IPS-15b (cell line): Measurements from ENCODE around the gene TSC22D1.
"Not testable (repeated sequence)": the region's sequence is repeated elsewhere in the genome, so short reads cannot be mapped to it uniquely, and the experiment has no call there.

Experiments used
- H3K27me3 ChIP-seq: one replicate; pipeline ENCODE4 v1.6.1; 2013; ENCODE audit warnings: low read length; ENCODE audit not compliant: control insufficient read depth, insufficient read depth
- H3K36me3 ChIP-seq: one replicate; pipeline ENCODE4 v1.6.1; 2013; ENCODE audit warnings: low read length; ENCODE audit not compliant: control insufficient read depth, insufficient read depth
- H3K4me1 ChIP-seq: one replicate; pipeline ENCODE4 v1.6.1; 2013; ENCODE audit warnings: mild to moderate bottlenecking, low read length; ENCODE audit not compliant: control insufficient read depth, insufficient read depth
- H3K4me3 ChIP-seq: one replicate; pipeline ENCODE4 v1.5.1; 2013; ENCODE audit warnings: low read depth, low read length
- H3K9ac ChIP-seq: one replicate; pipeline ENCODE4 v1.6.1; 2013; ENCODE audit warnings: low read depth, mild to moderate bottlenecking, low read length
- H3K9me3 ChIP-seq: one replicate; pipeline ENCODE4 v1.6.1; 2013; ENCODE audit warnings: mild to moderate bottlenecking, low read length; ENCODE audit not compliant: control insufficient read depth, insufficient read depth

TSC22D1 gene

GRCh38 chr13:44575741-44576350 is at the start of gene TSC22D1:
Gene TSC22D1 (minus strand): TSS chr13:44576330. CDS start chr13:44576074, 256 bp downstream.
- H3K27me3 ChIP-seq = no peaks in the 10 kb centered on the region
- peak within 1 kb of the TSS; percentile 65 for H3K4me3 ChIP-seq

GRCh38 chr13:44622708-44623107 is 46.6 kb upstream of the TSC22D1 start:
- Histone ChIP-seq H3K27me3 (no peaks in the 10 kb centered on the region), H3K36me3 (no peaks in the 10 kb centered on the region), H3K9me3 (no peaks in the 10 kb centered on the region), H3K4me3 (no peak overlapping the region), H3K4me1 (no peaks in the 10 kb centered on the region), H3K9ac (no peak overlapping the region)

More at GRCh38 chr13:44575741-44576350, at the start of gene TSC22D1:
- Histone ChIP-seq H3K36me3 (peaks cover 10% of the 10 kb centered on the region), H3K4me1 (peaks cover 27% of the 10 kb centered on the region), H3K9ac (peak within 1 kb of the TSS; percentile 74), H3K9me3 (no peaks in the 10 kb centered on the region)

GRCh38 chr13:44622261-44622660 is 46.1 kb upstream of the TSC22D1 start:
- H3K27me3 ChIP-seq = no peaks in the 10 kb centered on the region
- no peaks in the 10 kb centered on the region for H3K9me3 ChIP-seq
- H3K36me3 ChIP-seq = no peaks in the 10 kb centered on the region
- H3K4me3 ChIP-seq = no peak overlapping the region
- H3K4me1 ChIP-seq = no peaks in the 10 kb centered on the region
- H3K9ac ChIP-seq = no peak overlapping the region

GRCh38 chr13:44620057-44620456 is 43.9 kb upstream of the TSC22D1 start:
- Histone ChIP-seq H3K9me3 (no peaks in the 10 kb centered on the region), H3K36me3 (no peaks in the 10 kb centered on the region), H3K4me1 (no peaks in the 10 kb centered on the region), H3K4me3 (no peak overlapping the region), H3K9ac (no peak overlapping the region), H3K27me3 (no peaks in the 10 kb centered on the region)

DNA sequence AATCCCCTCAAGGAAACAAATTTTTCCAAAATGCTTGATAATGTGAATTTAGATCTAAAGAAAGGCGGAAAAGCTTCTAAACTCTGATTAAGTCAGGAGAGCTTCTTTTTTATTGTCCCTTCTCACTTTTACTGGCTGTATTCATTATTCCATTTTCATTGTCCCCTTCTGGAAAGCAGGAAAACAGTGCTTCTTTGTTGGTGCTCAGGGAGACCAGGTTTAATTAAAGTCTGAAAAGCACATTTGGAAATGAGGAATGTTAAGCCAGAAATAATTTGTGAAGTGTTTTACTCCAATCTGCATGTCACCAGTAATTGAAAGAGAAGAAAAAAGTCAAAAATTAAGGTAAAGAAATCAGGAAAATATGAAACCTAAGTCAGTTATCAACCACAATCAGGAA is 43.5 kb upstream of the TSC22D1 start:
- H3K9ac ChIP-seq = no peak overlapping the region
- H3K4me3 ChIP-seq = no peak overlapping the region
- H3K36me3 ChIP-seq = no peaks in the 10 kb centered on the region

GRCh38 chr13:44618326-44618725 is 42.2 kb upstream of the TSC22D1 start:
- H3K36me3 ChIP-seq = no peaks in the 10 kb centered on the region
- no peaks in the 10 kb centered on the region for H3K27me3 ChIP-seq
- no peaks in the 10 kb centered on the region for H3K4me1 ChIP-seq
- no peak overlapping the region for H3K4me3 ChIP-seq
- H3K9ac ChIP-seq = no peak overlapping the region
- no peaks in the 10 kb centered on the region for H3K9me3 ChIP-seq

More for the DNA sequence above, 43.5 kb upstream of the TSC22D1 start:
- H3K4me1 ChIP-seq = no peaks in the 10 kb centered on the region
- H3K27me3 ChIP-seq = no peaks in the 10 kb centered on the region
- H3K9me3 ChIP-seq = no peaks in the 10 kb centered on the region

DNA sequence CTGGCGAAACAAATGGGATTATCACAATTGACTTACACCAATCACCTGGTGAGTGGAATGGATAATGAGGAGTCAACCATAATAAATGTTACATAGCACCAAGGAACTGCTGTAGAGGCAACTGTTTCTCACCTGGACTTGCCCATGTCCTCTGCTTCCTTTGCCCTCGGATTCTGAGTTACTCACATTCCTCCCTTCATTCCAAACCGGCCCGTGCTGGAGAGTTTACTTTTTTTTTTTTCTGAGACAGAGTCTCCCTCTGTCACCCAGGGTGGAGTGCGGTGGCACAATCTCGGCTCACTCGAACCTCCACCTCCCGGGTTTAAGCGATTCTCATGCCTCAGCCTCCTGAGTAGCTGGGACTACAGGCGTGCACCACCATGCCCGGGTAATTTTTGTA is 41.5 kb upstream of the TSC22D1 start:
- no peaks in the 10 kb centered on the region for H3K36me3 ChIP-seq

DNA sequence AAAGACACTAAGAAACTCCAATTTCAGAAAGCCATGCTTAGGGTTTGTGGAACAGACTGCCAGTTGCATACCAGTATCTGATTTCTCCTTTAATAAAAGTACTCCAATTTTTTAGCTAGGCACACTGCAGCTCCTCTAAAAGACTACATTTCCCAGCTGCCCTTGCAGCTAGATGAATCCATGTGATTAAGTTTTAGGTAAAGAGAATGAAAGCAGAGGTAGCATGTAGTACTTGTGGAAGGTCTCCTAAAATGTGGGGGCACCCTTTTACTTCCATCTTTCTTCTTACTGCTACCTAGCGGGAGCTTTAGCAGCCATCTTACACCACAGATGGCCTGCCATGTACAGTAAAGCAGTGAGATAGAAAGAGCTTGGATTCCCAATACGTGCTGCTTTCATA is 33.0 kb upstream of the TSC22D1 start:
- Histone ChIP-seq H3K9me3 (no peaks in the 10 kb centered on the region), H3K36me3 (no peaks in the 10 kb centered on the region), H3K9ac (no peak overlapping the region), H3K27me3 (no peaks in the 10 kb centered on the region), H3K4me1 (no peaks in the 10 kb centered on the region), H3K4me3 (no peak overlapping the region)

More for the DNA sequence above, 41.5 kb upstream of the TSC22D1 start:
- Histone ChIP-seq H3K27me3 (no peaks in the 10 kb centered on the region), H3K9ac (no peak overlapping the region), H3K9me3 (no peaks in the 10 kb centered on the region), H3K4me1 (no peaks in the 10 kb centered on the region), H3K4me3 (no peak overlapping the region)

- H3K36me3 ChIP-seq = no peaks in the 10 kb centered on the region
- H3K9me3 ChIP-seq = no peaks in the 10 kb centered on the region
- no peaks in the 10 kb centered on the region for H3K27me3 ChIP-seq
- no peak overlapping the region for H3K4me3 ChIP-seq
- H3K9ac ChIP-seq = no peak overlapping the region
- no peaks in the 10 kb centered on the region for H3K4me1 ChIP-seq
These were observed 29.6 kb upstream of the TSC22D1 start for GRCh38 chr13:44605721-44606120.

- H3K36me3 ChIP-seq = no peaks in the 10 kb centered on the region
- no peaks in the 10 kb centered on the region for H3K27me3 ChIP-seq
- H3K4me3 ChIP-seq = no peak overlapping the region
- H3K4me1 ChIP-seq = no peaks in the 10 kb centered on the region
- no peaks in the 10 kb centered on the region for H3K9me3 ChIP-seq
- H3K9ac ChIP-seq = no peak overlapping the region
These were observed 29.1 kb upstream of the TSC22D1 start for GRCh38 chr13:44605275-44605674.

- no peaks in the 10 kb centered on the region for H3K27me3 ChIP-seq
- H3K9me3 ChIP-seq = no peaks in the 10 kb centered on the region
- H3K4me1 ChIP-seq = no peaks in the 10 kb centered on the region
- no peak overlapping the region for H3K4me3 ChIP-seq
- no peak overlapping the region for H3K9ac ChIP-seq
- H3K36me3 ChIP-seq = no peaks in the 10 kb centered on the region
These were observed 25.5 kb upstream of the TSC22D1 start for GRCh38 chr13:44601586-44601985.

- H3K36me3 ChIP-seq, H3K9me3 ChIP-seq, H3K27me3 ChIP-seq, H3K4me3 ChIP-seq, H3K4me1 ChIP-seq, H3K9ac ChIP-seq: not testable (repeated sequence)
These were observed 17.9 kb upstream of the TSC22D1 start for GRCh38 chr13:44593861-44594592.
